Thoracic aorta (tissue), 2 donors: Measurements from ENCODE around the gene FOXL1. TPM values are rescaled to one million over a fixed set of nuclear protein-coding genes. Genes with fewer than 3 reads are reported as not detected.

Experiments used
- ATAC-seq: fragments of 150-250 bp; one replicate; pipeline ENCODE4 v1.8.0; 2017; ENCODE audit warnings: low read depth; ENCODE audit not compliant: insufficient number of reproducible peaks, low FRiP score
- DNase-seq: peaks from one replicate; pipeline ENCODE4 v3.0.0-alpha.2; 2020; ENCODE audit warnings: low spot score
- H3K27ac ChIP-seq, 2 donors: fragments of 200-600 bp; sonication (generic); 1 replicate in 1 of 2; 2 replicates in 1 of 2; pipeline ENCODE4 v1.5.1; 2016; ENCODE audit warnings: mild to moderate bottlenecking in 2 of 2, moderate library complexity in 2 of 2
- H3K27me3 ChIP-seq: fragments of 200-600 bp; sonication (generic); replicated peaks from 2 replicates; pipeline ENCODE4 v1.6.0; 2016; ENCODE audit warnings: mild to moderate bottlenecking; ENCODE audit not compliant: insufficient read depth
- H3K36me3 ChIP-seq: fragments of 200-600 bp; sonication (generic); one replicate; pipeline ENCODE4 v1.5.1; 2016
- H3K4me1 ChIP-seq, 2 donors: fragments of 200-600 bp; sonication (generic); 1 replicate in 1 of 2; 2 replicates in 1 of 2; pipeline versions ENCODE4 v1.5.1 to v1.6.0; 2016; ENCODE audit warnings: low read depth in 2 of 2, mild to moderate bottlenecking in 1 of 2; ENCODE audit not compliant: control insufficient read depth in 1 of 2
- H3K4me3 ChIP-seq: fragments of 200-600 bp; sonication (generic); 2 replicates; pipeline ENCODE4 v1.5.1; 2016; ENCODE audit warnings: mild to moderate bottlenecking
- H3K9me3 ChIP-seq: fragments of 200-600 bp; sonication (generic); 2 replicates; pipeline ENCODE4 v1.5.1; 2016
- CTCF ChIP-seq: fragments of 200-600 bp; sonication (generic); IDR thresholded peaks from one replicate; pipeline ENCODE4 v1.5.1; 2019; ENCODE audit warnings: antibody characterized with exemption
- total RNA-seq, 2 donors: library from RNA; depleted of rRNA; stranded (reverse); fragments of >200 nt; gene quantifications; one replicate each; pipeline versions ENCODE4 v1.1.0 to v1.2.3, GENCODE V29; 2016

The FOXL1 gene
- total RNA-seq, 2 donors from 2014 or later = 52.1 to 52.8 TPM

- Histone ChIP-seq H3K36me3 (no peaks in the 10 kb centered on the region), H3K27ac (peak overlapping the region; percentile 91 to 97)
Measured at GRCh38 chr16:86569701-86570447, 8.5 kb upstream of the FOXL1 start.

GRCh38 chr16:86570558-86571529 is 7.5 kb upstream of the FOXL1 start:
- H3K27me3 ChIP-seq = no peaks in the 10 kb centered on the region

More at GRCh38 chr16:86569701-86570447, 8.5 kb upstream of the FOXL1 start:
- Histone ChIP-seq H3K9me3 (no peaks in the 10 kb centered on the region), H3K27me3 (no peaks in the 10 kb centered on the region), H3K4me1 (peaks cover 15 to 27% of the 10 kb centered on the region in 2 donors), H3K4me3 (peak overlapping the region; percentile 94)
- TF ChIP-seq CTCF = no peak
- ATAC-seq = no peak
- DNase-seq = no peak

GRCh38 chr16:86571530-86571915 is 6.8 kb upstream of the FOXL1 start:
- no peaks in the 10 kb centered on the region for H3K27me3 ChIP-seq
- no peaks in the 10 kb centered on the region for H3K9me3 ChIP-seq
- no peak for TF ChIP-seq CTCF
- no peak for ATAC-seq
- H3K4me3 ChIP-seq = peak overlapping the region; percentile 94
- H3K4me1 ChIP-seq = peaks cover 22 to 34% of the 10 kb centered on the region in 2 donors
- peak overlapping the region; percentile 91 to 97 for H3K27ac ChIP-seq
- H3K36me3 ChIP-seq = no peaks in the 10 kb centered on the region
- no peak for DNase-seq

More at GRCh38 chr16:86570558-86571529, 7.5 kb upstream of the FOXL1 start:
- Histone ChIP-seq H3K4me3 (peak overlapping the region; percentile 94), H3K9me3 (no peaks in the 10 kb centered on the region), H3K27ac (peak overlapping the region; percentile 91 to 97), H3K36me3 (no peaks in the 10 kb centered on the region), H3K4me1 (peaks cover 22 to 34% of the 10 kb centered on the region in 2 donors)
- no peak for TF ChIP-seq CTCF
- DNase-seq (no peak), ATAC-seq (no peak)

GRCh38 chr16:86572041-86572521 is 6.3 kb upstream of the FOXL1 start:
- peaks cover 22 to 37% of the 10 kb centered on the region in 2 donors for H3K4me1 ChIP-seq
- H3K36me3 ChIP-seq = no peaks in the 10 kb centered on the region
- DNase-seq = no peak
- ATAC-seq = no peak
- no peak for TF ChIP-seq CTCF
- no peaks in the 10 kb centered on the region for H3K27me3 ChIP-seq
- peak overlapping the region; percentile 91 to 97 for H3K27ac ChIP-seq
- peak overlapping the region; percentile 94 for H3K4me3 ChIP-seq
- H3K9me3 ChIP-seq = no peaks in the 10 kb centered on the region

GRCh38 chr16:86572606-86573005 is 5.7 kb upstream of the FOXL1 start:
- TF ChIP-seq CTCF = no peak
- Histone ChIP-seq H3K4me1 (peaks cover 22 to 42% of the 10 kb centered on the region in 2 donors), H3K36me3 (no peaks in the 10 kb centered on the region), H3K9me3 (no peaks in the 10 kb centered on the region), H3K27me3 (no peaks in the 10 kb centered on the region), H3K4me3 (peak overlapping the region; percentile 94), H3K27ac (peak overlapping the region; percentile 91 to 97)
- ATAC-seq (no peak), DNase-seq (no peak)
